22Rv1 (cell line): Measurements from ENCODE around the gene NEMP1.

Experiments used
- CTCF ChIP-seq: fragments of 450-650 bp; IDR thresholded peaks from 2 replicates; pipeline ENCODE4 v1.5.1; 2017; ENCODE audit warnings: mild to moderate bottlenecking
- ZFX ChIP-seq: fragments of 450-650 bp; IDR thresholded peaks from 2 replicates; pipeline ENCODE4 v1.6.1; 2017; ENCODE audit warnings: antibody characterized with exemption, borderline replicate concordance

- TF ChIP-seq CTCF (no peak), ZFX (no peak)
Observed at GRCh38 chr12:57087010-57087690, 8.6 kb upstream of the NEMP1 start.
